RKO (cell line): ENCODE measurements around the gene RBMX2.

Experiments
- DNase-seq: peaks from one replicate; pipeline ENCODE4 v3.0.0-alpha.2; 2016; ENCODE audit warnings: low spot score

RBMX2 gene

GRCh38 chrX:130444641-130445336 lies 43.0 kb downstream of the RBMX2 start:
- DNase-seq: no peak

GRCh38 chrX:130446974-130447373 lies 45.2 kb downstream of the RBMX2 start:
- no peak for DNase-seq
